Activated T-helper 2 cell treated with anti-CD3 and anti-CD28 coated beads, Interferon-gamma antibody, Interleukin-2, Interleukin-4, amounts not matched to agents 10 μg/mL and 5 μg/mL and 100 μg/mL, durations not matched to agents 14 hours and 24 hours and 36 hours (primary cell): Measurements from ENCODE around the gene GRIK3. TPM values are rescaled to one million over a fixed set of nuclear protein-coding genes. Genes with fewer than 3 reads are reported as not detected.

Experiments used
- DNase-seq: peaks from one replicate; pipeline ENCODE4 v3.0.0; 2021; ENCODE audit warnings: low spot score
- H3K27ac Mint-ChIP-seq: one replicate; pipeline ENCODE4 v1.8.0; 2021; ENCODE audit warnings: mixed read lengths
- H3K27me3 Mint-ChIP-seq: one replicate; pipeline ENCODE4 v1.8.0; 2021; ENCODE audit warnings: low read depth, mixed read lengths
- H3K36me3 Mint-ChIP-seq: one replicate; pipeline ENCODE4 v1.8.0; 2021; ENCODE audit warnings: low read depth, mixed read lengths
- H3K4me1 Mint-ChIP-seq: one replicate; pipeline ENCODE4 v1.8.0; 2021; ENCODE audit warnings: low read depth, mixed read lengths
- H3K4me3 Mint-ChIP-seq: one replicate; pipeline ENCODE4 v1.8.0; 2021; ENCODE audit warnings: low read depth, mild to moderate bottlenecking, moderate library complexity, mixed read lengths
- H3K9me3 Mint-ChIP-seq: one replicate; pipeline ENCODE4 v1.8.0; 2021; ENCODE audit warnings: mixed read lengths
- intact Hi-C: fragments of 100-400 bp; cut with micrococcal nuclease; formaldehyde crosslinking; loops from one replicate; pipeline ENCODE4 v1.15.1; 2023
- total RNA-seq: library from RNA; stranded (reverse); gene quantifications from 2 replicates; pipeline ENCODE4 v1.2.3, GENCODE V29; 2022

Gene GRIK3
- total RNA-seq, 1 donor from 2014 or later: not detected

DNA sequence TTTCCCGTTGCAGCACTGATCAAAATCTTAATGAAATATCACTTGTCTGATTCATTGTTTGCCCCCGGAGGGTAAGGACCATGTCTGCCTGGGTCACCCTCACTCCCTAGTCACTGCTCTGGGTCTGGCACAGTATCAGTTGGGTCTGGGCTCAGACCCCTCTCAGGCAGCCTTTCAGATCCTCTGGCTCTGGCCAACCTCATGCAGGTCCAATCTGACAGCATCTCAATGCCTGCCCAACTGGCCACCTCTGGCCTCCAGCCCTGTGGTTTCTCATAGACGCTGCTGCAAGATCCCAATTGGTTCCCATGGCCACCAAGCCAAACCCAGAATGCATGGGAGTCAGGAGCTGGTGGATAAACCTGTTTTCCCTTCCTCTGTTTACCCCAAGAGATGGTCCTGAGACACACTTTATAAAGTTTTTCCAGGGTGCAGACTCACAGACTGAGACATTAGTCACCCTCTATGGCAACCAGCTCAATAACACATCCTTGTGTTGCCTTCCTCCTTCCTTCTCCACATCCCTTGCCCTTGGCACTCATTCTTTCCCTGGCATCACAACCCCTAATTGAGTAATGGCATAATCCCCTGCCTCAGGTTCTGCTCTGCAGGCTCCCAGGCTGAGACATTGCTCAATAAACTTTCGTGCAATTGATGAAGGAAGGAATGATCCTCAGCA is 199.2 kb downstream of the GRIK3 start:
- no peaks in the 10 kb centered on the region for H3K36me3 Mint-ChIP-seq
- no peak overlapping the region for H3K27ac Mint-ChIP-seq
- no peak for DNase-seq
- H3K9me3 Mint-ChIP-seq: no peaks in the 10 kb centered on the region
- no peaks in the 10 kb centered on the region for H3K4me1 Mint-ChIP-seq
- H3K27me3 Mint-ChIP-seq: no peaks in the 10 kb centered on the region
- intact Hi-C loops: no loop called here
- no peak overlapping the region for H3K4me3 Mint-ChIP-seq

DNA sequence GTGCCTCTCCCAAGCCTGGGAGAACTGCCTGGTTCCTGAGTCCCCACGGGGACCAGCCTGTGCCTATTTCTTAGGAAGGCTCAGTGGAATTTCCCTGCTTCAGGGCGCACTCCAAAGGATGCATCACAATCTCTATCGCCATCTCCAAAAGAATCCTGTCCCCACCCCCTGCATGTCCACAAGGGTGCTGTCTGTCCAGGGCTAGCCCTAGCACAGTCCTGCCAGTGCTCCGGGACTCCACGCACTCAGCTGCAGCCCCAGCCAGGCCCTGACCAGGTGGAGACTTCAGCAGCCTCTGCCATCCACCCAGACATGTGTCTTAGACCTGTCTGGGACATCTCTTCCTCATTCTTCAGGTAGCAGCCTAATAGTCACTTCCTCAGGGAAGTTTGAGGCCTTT is 199.7 kb downstream of the GRIK3 start:
- no peak overlapping the region for H3K27ac Mint-ChIP-seq
- H3K36me3 Mint-ChIP-seq: no peaks in the 10 kb centered on the region
- intact Hi-C loops: no loop called here
- H3K4me3 Mint-ChIP-seq: no peak overlapping the region
- H3K27me3 Mint-ChIP-seq: no peaks in the 10 kb centered on the region
- no peaks in the 10 kb centered on the region for H3K4me1 Mint-ChIP-seq
- H3K9me3 Mint-ChIP-seq: no peaks in the 10 kb centered on the region
- no peak for DNase-seq

DNA sequence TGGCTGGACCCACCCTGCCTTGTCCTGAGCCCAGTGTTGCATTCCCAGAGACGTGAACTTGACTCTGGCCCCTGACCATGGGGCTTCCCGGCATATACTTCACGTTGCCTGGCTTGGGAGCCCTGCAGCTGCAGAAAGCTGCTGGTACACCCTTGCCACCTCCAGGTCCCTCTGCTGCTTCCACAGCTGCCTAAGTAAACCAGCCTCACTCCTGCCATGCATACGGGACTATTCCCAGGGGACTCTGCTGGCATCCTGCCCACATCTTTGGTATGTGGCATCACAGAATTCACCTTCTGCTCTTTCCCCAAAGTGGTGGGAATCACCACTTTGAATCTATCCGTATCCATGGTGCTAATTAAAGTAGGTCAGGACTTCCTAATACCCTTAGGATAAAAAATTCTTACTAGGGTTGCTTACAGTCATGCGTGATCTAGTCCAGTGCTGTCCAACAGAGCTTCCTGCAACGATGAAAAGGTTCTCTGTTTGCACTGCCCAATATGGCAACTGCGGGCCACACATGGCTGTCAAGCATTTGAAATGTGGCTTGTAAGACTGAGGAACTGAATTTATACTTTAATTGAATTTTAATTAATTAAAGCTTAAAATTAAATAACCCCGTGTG is 203.0 kb downstream of the GRIK3 start:
- Mint-ChIP-seq H3K36me3 (no peaks in the 10 kb centered on the region), H3K4me1 (no peaks in the 10 kb centered on the region), H3K27me3 (no peaks in the 10 kb centered on the region), H3K27ac (no peak overlapping the region), H3K9me3 (no peaks in the 10 kb centered on the region), H3K4me3 (no peak overlapping the region)
- intact Hi-C loops: no loop called here
- no peak for DNase-seq

DNA sequence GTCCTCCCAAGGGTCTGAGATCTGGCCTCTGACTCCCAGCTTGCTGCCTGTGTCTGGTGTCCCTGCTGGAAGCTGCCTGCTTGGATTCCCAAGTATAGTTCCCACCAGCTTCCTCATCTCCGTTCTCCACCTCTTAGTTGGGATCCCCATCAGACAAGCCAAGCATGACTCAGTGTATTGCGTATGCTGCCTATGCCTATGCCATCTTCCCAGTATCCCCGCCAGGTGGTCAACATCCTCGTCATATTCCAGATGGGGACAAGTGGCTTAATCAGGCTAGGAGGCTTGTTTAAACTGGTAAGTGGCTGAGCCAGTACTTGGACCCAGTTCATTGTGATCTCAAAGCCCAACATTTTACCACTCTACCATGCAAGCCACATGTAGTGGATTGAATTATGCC is 204.4 kb downstream of the GRIK3 start:
- Mint-ChIP-seq H3K27ac (no peak overlapping the region), H3K4me1 (no peaks in the 10 kb centered on the region), H3K36me3 (no peaks in the 10 kb centered on the region), H3K4me3 (no peak overlapping the region), H3K27me3 (no peaks in the 10 kb centered on the region), H3K9me3 (no peaks in the 10 kb centered on the region)
- DNase-seq: no peak
- intact Hi-C loops: no loop called here

DNA sequence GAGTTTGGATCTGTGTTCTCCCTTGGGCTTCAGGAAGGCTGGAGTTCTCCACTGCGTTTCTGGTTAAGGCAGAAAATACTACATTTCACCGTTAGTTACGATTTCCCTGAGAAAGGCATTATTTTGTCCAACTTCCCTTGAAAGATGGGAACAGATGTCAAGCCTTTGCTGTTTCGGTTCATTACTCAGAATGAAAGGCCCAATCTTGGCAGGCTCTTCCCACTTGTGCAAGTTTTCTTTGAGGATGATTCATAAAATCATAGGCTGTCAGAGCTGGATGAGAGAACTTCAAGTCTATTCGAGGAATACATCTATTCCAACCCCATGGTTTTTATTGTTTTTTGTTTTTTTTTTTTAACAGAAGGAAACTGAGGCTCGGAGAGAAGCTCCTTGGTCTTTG is 205.2 kb downstream of the GRIK3 start:
- no peak overlapping the region for H3K27ac Mint-ChIP-seq
- no peaks in the 10 kb centered on the region for H3K4me1 Mint-ChIP-seq
- H3K9me3 Mint-ChIP-seq: no peaks in the 10 kb centered on the region
- intact Hi-C loops: no loop called here
- no peaks in the 10 kb centered on the region for H3K36me3 Mint-ChIP-seq
- no peak overlapping the region for H3K4me3 Mint-ChIP-seq
- H3K27me3 Mint-ChIP-seq: no peaks in the 10 kb centered on the region
- DNase-seq: no peak

DNA sequence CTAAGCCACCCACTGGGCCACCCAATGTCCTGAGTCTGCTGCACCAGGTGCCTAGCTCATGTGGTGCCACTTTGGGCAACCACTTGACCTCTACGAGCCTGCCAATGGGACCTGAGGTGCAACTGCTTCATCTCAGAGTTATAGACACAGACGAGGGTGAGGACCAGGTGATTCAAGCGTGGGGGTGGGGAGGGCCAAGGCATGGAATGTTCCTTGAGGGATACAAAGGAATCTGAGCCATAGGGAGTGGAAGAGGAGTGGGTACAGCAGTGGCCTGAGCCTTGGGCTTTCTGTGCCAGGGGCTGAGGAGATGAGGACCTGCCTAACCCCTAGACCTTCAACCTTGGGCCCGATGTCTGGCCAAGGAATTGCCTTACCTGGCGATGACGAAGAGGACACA is 209.1 kb downstream of the GRIK3 start:
- Mint-ChIP-seq H3K27ac (no peak overlapping the region), H3K4me1 (no peaks in the 10 kb centered on the region), H3K27me3 (no peaks in the 10 kb centered on the region), H3K36me3 (no peaks in the 10 kb centered on the region), H3K4me3 (no peak overlapping the region), H3K9me3 (no peaks in the 10 kb centered on the region)
- intact Hi-C loops: no loop called here
- no peak for DNase-seq

DNA sequence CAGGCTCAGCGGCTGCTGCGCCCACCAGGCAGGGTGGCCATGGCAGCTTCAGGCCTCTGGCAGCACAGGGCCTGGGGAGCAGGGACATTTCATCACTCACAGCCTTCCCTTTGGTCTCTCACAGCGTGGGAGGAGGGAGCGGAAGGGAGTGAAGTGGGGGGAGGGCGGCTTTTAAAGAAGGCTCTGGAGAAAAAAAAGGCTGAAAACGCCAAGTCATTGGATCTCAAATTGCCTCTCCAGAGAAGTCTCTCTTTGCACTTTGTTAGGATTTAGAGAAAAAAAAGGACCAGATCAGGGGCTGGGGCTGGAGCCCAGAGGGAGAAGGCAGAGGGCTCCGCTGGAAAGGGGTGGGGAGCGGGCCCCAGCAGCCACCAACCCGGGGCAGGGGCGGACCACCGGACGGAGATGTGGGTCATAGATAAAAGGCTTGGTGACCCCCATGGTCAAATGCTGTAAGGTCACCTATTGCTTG is 209.9 kb downstream of the GRIK3 start:
- Mint-ChIP-seq H3K36me3 (no peaks in the 10 kb centered on the region), H3K4me1 (no peaks in the 10 kb centered on the region), H3K27ac (no peak overlapping the region), H3K27me3 (no peaks in the 10 kb centered on the region), H3K9me3 (no peaks in the 10 kb centered on the region), H3K4me3 (no peak overlapping the region)
- no peak for DNase-seq
- intact Hi-C loops: no loop called here

DNA sequence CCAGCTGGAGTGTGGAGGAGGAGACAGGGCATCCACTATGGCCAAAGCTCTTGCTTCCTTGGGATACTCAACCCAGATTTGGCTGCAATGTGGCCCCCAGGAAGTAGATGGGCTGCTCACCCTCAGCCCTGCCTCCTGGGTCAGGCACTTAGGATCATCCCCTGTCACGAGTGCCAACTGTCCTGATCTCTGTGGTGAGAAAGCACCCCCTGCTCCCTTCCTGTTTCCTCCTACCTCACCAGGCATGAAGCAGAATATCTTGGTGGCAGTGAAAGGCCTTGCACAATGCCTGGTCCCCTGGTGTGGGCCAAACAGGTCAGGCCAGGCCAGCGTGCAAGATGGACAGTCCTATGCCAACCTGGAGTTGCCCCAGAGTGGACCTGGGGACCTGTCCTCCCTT is 211.7 kb downstream of the GRIK3 start:
- Mint-ChIP-seq H3K4me1 (no peaks in the 10 kb centered on the region), H3K9me3 (no peaks in the 10 kb centered on the region), H3K4me3 (no peak overlapping the region), H3K36me3 (no peaks in the 10 kb centered on the region), H3K27me3 (no peaks in the 10 kb centered on the region), H3K27ac (no peak overlapping the region)
- DNase-seq: no peak
- intact Hi-C loops: no loop called here

DNA sequence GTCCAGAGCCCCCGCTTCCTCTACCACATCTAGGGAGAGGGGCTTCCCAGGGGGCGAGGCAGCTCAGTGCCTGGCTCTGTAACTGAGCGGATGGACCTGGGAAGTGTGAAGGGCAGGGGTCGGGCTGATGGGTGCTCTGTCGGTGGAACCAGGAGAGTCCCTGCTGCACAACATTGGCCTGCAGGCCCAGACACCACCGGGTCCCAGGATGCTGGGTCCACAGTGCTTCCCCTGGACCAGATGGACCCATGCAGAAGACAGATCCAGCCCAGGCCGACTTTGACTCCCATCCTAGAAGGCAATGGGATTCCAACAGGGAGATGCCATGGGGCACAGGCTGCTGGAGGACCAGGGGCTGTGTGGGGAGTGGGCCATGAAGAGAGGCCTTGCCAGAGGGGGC is 212.9 kb downstream of the GRIK3 start:
- H3K4me1 Mint-ChIP-seq: no peaks in the 10 kb centered on the region
- intact Hi-C loops: no loop called here
- no peaks in the 10 kb centered on the region for H3K36me3 Mint-ChIP-seq
- no peaks in the 10 kb centered on the region for H3K9me3 Mint-ChIP-seq
- no peak overlapping the region for H3K27ac Mint-ChIP-seq
- H3K4me3 Mint-ChIP-seq: no peak overlapping the region
- DNase-seq: no peak
- no peaks in the 10 kb centered on the region for H3K27me3 Mint-ChIP-seq

DNA sequence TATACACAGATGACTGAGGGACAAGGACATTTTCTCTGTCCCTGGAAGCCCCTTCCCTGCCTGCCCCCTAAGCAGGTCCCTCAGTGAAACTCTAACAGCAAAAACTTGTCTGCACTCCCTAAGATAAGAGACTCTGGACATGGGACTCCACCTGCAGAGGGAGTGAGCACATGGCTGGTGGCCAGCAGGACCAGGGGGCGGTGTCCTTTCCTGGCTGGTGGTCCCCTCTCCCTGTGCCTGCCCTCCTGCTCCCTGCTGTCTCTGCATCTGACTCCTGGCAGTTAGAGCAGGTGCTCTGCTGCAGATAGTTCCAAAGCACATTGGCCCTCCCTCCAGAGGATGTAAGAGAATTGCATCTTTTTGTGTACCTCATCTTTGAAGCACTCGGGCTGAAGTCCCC is 215.5 kb downstream of the GRIK3 start:
- Mint-ChIP-seq H3K27ac (no peak overlapping the region), H3K4me1 (no peaks in the 10 kb centered on the region), H3K27me3 (no peaks in the 10 kb centered on the region), H3K9me3 (no peaks in the 10 kb centered on the region), H3K4me3 (no peak overlapping the region), H3K36me3 (no peaks in the 10 kb centered on the region)
- DNase-seq: no peak
- intact Hi-C loops: no loop called here

DNA sequence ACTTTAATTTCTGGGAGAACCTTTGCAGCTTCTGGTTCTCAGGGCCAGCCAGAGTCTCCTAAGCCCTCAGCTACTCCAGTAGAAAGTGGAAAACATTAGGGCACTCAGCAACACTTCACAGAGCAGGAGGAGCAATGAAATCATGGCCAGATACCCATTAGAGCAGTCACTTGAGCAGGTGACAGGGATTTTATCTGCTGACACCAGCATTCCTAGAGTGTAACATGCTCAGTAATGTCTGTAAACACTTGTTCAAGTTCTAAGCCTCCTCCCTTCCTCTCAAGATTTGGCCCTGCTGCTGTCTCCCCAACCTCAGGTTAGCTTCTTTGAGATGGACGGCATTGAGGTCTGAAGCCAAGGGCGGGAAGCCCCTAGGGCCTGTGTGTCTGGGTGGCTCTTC is 218.0 kb downstream of the GRIK3 start:
- no peak overlapping the region for H3K4me3 Mint-ChIP-seq
- H3K27ac Mint-ChIP-seq: no peak overlapping the region
- no peaks in the 10 kb centered on the region for H3K27me3 Mint-ChIP-seq

DNA sequence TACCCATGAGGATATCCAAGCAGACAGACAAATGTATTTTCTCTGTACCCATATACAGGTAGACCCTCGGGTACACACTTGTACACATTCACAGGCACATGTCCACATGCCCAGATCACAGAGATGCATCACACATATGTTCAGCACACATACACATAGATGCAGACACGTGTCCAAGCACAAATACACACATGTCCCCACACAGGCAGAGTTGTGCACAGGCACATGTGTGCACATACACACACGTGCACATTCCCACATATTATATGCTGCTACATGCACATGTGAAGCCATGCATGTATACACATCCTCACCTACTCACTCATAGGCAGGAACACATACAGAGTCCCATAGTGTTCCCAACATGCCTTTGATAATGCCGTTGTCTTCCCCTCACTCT is 219.5 kb downstream of the GRIK3 start:
- Mint-ChIP-seq H3K4me3 (no peak overlapping the region), H3K36me3 (no peaks in the 10 kb centered on the region), H3K27ac (no peak overlapping the region), H3K9me3 (no peaks in the 10 kb centered on the region), H3K4me1 (no peaks in the 10 kb centered on the region), H3K27me3 (no peaks in the 10 kb centered on the region)
- no peak for DNase-seq
- intact Hi-C loops: no loop called here

More for the DNA sequence above, 218.0 kb downstream of the GRIK3 start:
- Mint-ChIP-seq H3K36me3 (no peaks in the 10 kb centered on the region), H3K9me3 (no peaks in the 10 kb centered on the region), H3K4me1 (no peaks in the 10 kb centered on the region)
- no peak for DNase-seq
- intact Hi-C loops: no loop called here

DNA sequence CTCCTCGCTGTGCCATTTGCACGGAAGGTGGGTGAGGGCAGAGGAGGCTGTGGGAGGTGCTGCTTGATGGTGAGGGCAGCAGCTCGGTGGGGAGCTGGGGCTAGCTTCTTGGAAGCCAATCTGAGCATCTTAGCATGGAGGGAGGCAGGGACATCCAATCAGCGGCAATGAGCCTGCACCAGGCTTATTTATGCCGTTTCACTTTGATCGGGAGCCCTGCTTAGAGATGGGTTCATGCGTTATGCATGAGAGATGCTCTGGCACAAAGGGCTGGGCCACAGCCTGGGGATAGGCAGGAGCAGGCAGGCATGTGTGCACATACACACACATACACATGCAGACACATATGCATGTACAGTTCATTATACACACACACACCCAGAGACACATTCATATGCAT is 220.2 kb downstream of the GRIK3 start:
- H3K36me3 Mint-ChIP-seq: no peaks in the 10 kb centered on the region
- H3K4me3 Mint-ChIP-seq: no peak overlapping the region
- no peaks in the 10 kb centered on the region for H3K4me1 Mint-ChIP-seq
- no peak overlapping the region for H3K27ac Mint-ChIP-seq
- no peaks in the 10 kb centered on the region for H3K27me3 Mint-ChIP-seq
- H3K9me3 Mint-ChIP-seq: no peaks in the 10 kb centered on the region
- intact Hi-C loops: no loop called here
- DNase-seq: no peak
